Body of pancreas (tissue), 4 donors: Measurements from ENCODE around the gene SAMMSON.

ENCODE experiments used
- POLR2A ChIP-seq, 3 donors: fragments of 450-650 bp; IDR thresholded peaks; one replicate each; pipeline ENCODE4 v1.6.1; 2016; ENCODE audit warnings: antibody characterized with exemption in 3 of 3, mild to moderate bottlenecking in 2 of 3
- TF ChIP-seq, protein P1 (sequence below), 7 experiments: fragments of 450-650 bp in 4 of 7; fragments of 200-600 bp in 3 of 7; sonication (generic) in 3 of 7; IDR thresholded peaks; one replicate each; pipeline ENCODE4 v1.5.1; 2016 to 2019; ENCODE audit warnings: antibody characterized with exemption in 7 of 7

- TF ChIP-seq, protein P1, sequence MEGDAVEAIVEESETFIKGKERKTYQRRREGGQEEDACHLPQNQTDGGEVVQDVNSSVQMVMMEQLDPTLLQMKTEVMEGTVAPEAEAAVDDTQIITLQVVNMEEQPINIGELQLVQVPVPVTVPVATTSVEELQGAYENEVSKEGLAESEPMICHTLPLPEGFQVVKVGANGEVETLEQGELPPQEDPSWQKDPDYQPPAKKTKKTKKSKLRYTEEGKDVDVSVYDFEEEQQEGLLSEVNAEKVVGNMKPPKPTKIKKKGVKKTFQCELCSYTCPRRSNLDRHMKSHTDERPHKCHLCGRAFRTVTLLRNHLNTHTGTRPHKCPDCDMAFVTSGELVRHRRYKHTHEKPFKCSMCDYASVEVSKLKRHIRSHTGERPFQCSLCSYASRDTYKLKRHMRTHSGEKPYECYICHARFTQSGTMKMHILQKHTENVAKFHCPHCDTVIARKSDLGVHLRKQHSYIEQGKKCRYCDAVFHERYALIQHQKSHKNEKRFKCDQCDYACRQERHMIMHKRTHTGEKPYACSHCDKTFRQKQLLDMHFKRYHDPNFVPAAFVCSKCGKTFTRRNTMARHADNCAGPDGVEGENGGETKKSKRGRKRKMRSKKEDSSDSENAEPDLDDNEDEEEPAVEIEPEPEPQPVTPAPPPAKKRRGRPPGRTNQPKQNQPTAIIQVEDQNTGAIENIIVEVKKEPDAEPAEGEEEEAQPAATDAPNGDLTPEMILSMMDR (IDR thresholded peaks at IDR 0.05), result no peak
- no peak for TF ChIP-seq POLR2A (IDR thresholded peaks at IDR 0.05)
Measured at GRCh38 chr3:70057426-70057825, 57.9 kb downstream of the SAMMSON start.
